SW 1271 (cell line): ENCODE results near the gene ASCL3.
A peak's percentile ranks its signal among the peaks of the same experiment; 100 is the strongest.
"Not testable (repeated sequence)": the region's sequence is repeated elsewhere in the genome, so short reads cannot be mapped to it uniquely, and the experiment has no call there.

Experiments used
- DNase-seq, 2 experiments: peaks; one replicate each; lab custom pipeline; 2025; lab: John Stamatoyannopoulos, UW

The ASCL3 gene

GRCh38 chr11:8942518-8943066, at the start of gene ASCL3:
Gene ASCL3 (minus strand): TSS chr11:8943016. CDS start chr11:8938161, 4,855 bp downstream.
- no peak for DNase-seq

GRCh38 chr11:8989453-8989852, 46.6 kb upstream of the ASCL3 start:
- no peak for DNase-seq

- no peak for DNase-seq
Measured at GRCh38 chr11:8988329-8989234, 45.8 kb upstream of the ASCL3 start.

- no peak for DNase-seq
Measured at GRCh38 chr11:8987446-8987845, 44.6 kb upstream of the ASCL3 start.

- DNase-seq, result not testable (repeated sequence)
Measured at GRCh38 chr11:8986772-8987171, 44.0 kb upstream of the ASCL3 start.

GRCh38 chr11:8985462-8985861, 42.6 kb upstream of the ASCL3 start:
- no peak for DNase-seq

- no peak for DNase-seq
Measured at GRCh38 chr11:8983552-8983951, 40.7 kb upstream of the ASCL3 start.

GRCh38 chr11:8980485-8980884, 37.7 kb upstream of the ASCL3 start:
- no peak for DNase-seq

GRCh38 chr11:8979365-8979764, 36.5 kb upstream of the ASCL3 start:
- not testable (repeated sequence) for DNase-seq

- no peak for DNase-seq
Measured at GRCh38 chr11:8973121-8973520, 30.3 kb upstream of the ASCL3 start.

GRCh38 chr11:8971924-8972316, 29.1 kb upstream of the ASCL3 start:
- no peak for DNase-seq

- DNase-seq, result no peak
Measured at GRCh38 chr11:8971196-8971923, 28.5 kb upstream of the ASCL3 start.

GRCh38 chr11:8967184-8967583, 24.4 kb upstream of the ASCL3 start:
- DNase-seq, result no peak

- peak; percentile 80 to 89 for DNase-seq
Measured at GRCh38 chr11:8964324-8965320, 21.8 kb upstream of the ASCL3 start, which contains the start of gene TMEM9B. Gene TMEM9B (minus strand): TSS chr11:8964442. CDS start chr11:8964313, 129 bp downstream.

- DNase-seq, result peak; percentile 42 to 78
Measured at GRCh38 chr11:8963569-8964323, 20.9 kb upstream of the ASCL3 start.

- DNase-seq, result no peak
Measured at GRCh38 chr11:8962841-8963240, 20.0 kb upstream of the ASCL3 start.

GRCh38 chr11:8961401-8961800, 18.6 kb upstream of the ASCL3 start:
- DNase-seq, result no peak

- DNase-seq, result peak; percentile 33 to 81
Measured at GRCh38 chr11:8959546-8960166, 16.8 kb upstream of the ASCL3 start.

GRCh38 chr11:8956860-8957259, 14.0 kb upstream of the ASCL3 start:
- no peak for DNase-seq

- no peak for DNase-seq
Measured at GRCh38 chr11:8948886-8949285, 6.1 kb upstream of the ASCL3 start.
